GM12873 (cell line): Measurements from ENCODE around the gene TXNRD2.

Source experiments
- TF ChIP-seq, protein P1 (sequence below): IDR thresholded peaks from 2 replicates; pipeline ENCODE4 v1.5.1; 2012; ENCODE audit warnings: low read depth, mild to moderate bottlenecking, moderate library complexity, low read length, control low read depth; ENCODE audit not compliant: insufficient read depth; ENCODE audit errors: missing control alignments

The TXNRD2 gene

DNA sequence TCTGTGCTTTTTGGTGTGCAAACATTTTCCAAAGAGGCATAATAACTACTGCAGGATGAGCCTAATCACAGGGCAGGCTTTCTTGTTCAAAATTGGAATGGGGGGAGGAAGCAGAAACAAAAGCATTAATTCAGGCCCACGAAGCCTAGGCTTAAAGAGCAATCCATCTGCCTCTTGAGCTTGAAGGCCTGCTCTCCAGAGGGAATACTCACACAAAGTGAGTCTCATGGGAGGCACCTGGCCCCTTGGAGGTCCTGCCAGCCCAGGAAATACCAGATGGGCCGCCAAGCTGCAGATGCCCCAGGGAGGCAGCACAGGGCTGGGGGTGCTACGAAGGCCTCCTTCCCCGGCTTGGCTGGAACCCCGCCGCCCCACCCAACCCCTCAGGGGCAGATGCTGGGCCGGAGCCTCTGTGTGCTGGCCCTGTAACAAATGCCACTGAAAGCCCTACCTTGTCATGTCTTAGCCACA is 39.3 kb downstream of the TXNRD2 start:
- TF ChIP-seq, protein P1, sequence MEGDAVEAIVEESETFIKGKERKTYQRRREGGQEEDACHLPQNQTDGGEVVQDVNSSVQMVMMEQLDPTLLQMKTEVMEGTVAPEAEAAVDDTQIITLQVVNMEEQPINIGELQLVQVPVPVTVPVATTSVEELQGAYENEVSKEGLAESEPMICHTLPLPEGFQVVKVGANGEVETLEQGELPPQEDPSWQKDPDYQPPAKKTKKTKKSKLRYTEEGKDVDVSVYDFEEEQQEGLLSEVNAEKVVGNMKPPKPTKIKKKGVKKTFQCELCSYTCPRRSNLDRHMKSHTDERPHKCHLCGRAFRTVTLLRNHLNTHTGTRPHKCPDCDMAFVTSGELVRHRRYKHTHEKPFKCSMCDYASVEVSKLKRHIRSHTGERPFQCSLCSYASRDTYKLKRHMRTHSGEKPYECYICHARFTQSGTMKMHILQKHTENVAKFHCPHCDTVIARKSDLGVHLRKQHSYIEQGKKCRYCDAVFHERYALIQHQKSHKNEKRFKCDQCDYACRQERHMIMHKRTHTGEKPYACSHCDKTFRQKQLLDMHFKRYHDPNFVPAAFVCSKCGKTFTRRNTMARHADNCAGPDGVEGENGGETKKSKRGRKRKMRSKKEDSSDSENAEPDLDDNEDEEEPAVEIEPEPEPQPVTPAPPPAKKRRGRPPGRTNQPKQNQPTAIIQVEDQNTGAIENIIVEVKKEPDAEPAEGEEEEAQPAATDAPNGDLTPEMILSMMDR, result no peak

DNA sequence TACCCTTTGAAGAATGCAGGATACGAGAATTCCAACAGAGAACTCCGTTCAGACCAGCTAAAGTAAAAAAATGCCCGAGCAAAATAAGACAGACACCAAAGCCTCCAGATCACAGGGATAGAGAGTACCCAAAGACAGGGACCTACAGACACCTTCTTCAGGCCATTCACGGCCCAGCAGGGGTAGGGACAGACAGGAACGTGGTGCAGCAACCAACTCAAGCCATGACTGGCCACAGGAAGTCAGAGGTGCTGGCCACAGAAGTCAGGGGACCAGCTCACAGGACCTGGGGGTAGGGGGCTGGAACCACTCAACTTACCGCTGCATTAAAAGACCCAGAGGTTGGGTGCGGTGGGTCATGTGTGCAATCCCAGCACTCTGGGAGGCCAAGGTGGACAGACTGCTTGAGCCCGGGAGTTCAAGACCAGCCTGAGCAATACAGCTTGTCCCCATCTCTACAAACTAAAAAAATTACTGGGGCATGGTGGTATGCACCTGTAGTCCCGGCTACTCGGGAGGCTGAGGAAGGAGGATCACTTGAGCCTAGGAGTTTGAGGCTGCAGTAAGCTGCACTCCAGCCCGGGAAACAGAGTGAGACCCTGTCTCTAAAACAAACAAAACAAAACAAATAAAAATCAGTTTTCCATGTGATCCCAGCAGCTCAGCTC is 39.9 kb downstream of the TXNRD2 start:
- TF ChIP-seq, protein P1, result no peak

DNA sequence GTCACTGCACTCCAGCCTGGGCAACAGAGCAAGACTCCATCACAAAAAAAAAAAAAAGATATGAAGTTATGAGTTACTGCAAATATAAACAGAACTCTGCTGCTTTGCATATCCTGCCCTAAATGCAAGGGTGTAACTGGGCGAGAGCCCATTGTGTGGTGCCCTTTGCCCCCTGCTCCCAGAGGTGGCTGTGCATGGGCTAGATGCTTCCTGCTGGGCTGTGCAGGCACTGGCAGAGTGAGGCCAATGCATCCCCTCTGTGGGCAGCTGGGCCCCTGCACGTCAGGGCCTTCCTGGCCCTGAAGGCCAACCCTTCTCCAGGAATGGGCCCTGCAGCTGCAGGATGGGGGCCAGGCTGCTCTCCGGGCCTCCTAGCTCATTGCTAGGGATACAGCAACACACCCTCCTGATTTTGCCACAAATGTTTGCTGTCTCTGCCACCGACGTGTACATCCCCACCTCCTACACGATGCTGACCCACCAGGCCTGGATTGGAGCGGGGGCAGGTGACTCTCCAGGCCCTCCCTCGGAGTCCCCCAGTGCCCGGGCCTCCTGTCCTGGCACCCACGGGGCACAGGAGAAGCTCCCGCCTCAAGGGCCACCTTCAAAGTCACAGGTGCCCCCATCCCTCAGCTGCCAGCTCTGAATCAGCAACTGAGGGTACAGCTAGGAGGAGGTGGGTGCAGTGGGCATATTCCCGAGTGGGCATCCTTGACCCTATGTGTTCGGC is 40.7 kb downstream of the TXNRD2 start:
- TF ChIP-seq, protein P1, result no peak

DNA sequence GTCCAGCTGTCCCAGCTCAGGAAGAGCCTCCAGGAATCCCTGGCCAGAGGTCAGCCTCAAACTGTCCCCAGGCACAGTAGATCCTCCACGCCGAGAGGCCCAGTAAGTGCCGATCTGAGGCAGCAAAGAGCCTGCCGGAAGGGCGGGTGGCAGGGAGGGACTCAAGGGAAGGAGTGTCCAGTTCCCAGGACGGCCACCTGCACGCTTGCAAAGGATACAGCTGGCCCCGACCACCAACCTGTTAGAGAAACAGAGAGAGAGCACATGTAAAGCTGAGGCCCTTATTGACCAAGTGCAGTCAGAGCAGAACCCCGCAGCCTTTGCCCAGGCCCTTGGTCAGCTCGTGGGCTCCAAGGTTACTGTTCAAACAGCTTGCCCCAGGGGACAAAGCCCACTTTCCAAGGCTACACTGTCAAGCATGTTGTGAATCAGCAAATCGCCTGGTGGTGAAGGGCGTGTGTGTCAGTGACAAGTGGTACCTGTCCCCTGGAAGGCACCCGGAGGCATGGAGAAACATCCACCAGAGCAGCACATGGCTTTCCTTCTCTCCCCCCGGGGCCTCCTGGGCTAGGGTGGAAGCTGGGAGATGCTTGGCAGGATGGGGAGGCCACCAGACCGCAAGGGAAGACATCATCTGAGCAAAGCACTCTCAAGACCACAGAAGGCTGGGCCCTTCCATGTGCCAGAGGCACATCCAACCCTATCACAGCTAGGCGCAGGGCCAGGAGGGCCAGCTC is 42.6 kb downstream of the TXNRD2 start:
- TF ChIP-seq, protein P1, result no peak

DNA sequence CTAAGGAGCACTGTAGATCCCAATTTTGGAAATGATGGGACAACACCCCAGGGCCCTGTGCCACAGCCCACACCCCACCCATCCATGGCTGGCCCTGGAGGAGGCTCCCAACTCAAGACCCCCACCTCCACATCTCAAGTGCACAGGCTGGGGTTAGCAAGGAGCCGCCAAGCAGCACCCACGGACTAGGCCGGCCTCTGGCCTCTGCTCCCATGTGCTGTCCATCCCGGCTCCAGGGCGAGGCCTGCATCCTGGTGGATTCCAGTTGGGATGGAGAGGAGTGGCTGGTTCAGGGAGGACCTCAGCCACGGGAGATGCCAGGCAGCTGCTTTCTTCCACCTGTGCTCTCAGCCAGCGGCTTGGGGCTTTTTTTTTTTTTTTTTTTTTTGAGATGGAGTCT is 43.5 kb downstream of the TXNRD2 start:
- TF ChIP-seq, protein P1, result no peak

DNA sequence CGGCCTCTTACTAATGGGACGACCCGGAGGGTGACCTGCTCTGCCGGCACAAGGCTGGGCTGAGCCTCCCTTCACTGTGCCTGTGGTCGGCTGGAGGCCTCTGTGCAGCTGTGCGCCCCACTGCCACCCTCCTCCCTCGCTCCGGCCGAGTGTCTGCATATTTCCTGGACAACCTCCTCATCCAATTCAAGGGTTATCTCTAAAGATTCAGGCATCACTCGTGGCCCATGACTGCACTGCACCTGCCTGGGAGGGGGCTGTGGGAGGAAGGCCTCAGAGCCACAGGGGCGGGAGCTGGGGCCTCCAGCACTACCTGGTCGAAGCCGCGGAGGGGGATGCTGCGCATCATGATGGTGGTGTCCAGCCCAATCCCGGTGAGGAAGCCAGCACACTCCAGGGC is 43.9 kb downstream of the TXNRD2 start:
- TF ChIP-seq, protein P1, result no peak
